ENCODE measurements around the gene FBN2.

- TF ChIP-seq CTCF (IDR thresholded peaks at IDR 0.05; ENCODE audit: poor library complexity, severe bottlenecking) (no peak), POLR2AphosphoS5 (IDR thresholded peaks at IDR 0.05) (no peak), EP300 (conservative IDR thresholded peaks at IDR 0.05; ENCODE audit: poor library complexity, severe bottlenecking) (no peak), REST (IDR thresholded peaks at IDR 0.05; ENCODE audit: borderline replicate concordance) (no peak), RAD21 (conservative IDR thresholded peaks at IDR 0.05) (no peak)
These were observed 321.8 kb downstream of the FBN2 start for GRCh38 chr5:128216285-128216684.
